ENCODE measurements around the gene CDH16.
"Not testable (repeated sequence)": the region's sequence is repeated elsewhere in the genome, so short reads cannot be mapped to it uniquely, and the experiment has no call there.

The CDH16 gene

DNA sequence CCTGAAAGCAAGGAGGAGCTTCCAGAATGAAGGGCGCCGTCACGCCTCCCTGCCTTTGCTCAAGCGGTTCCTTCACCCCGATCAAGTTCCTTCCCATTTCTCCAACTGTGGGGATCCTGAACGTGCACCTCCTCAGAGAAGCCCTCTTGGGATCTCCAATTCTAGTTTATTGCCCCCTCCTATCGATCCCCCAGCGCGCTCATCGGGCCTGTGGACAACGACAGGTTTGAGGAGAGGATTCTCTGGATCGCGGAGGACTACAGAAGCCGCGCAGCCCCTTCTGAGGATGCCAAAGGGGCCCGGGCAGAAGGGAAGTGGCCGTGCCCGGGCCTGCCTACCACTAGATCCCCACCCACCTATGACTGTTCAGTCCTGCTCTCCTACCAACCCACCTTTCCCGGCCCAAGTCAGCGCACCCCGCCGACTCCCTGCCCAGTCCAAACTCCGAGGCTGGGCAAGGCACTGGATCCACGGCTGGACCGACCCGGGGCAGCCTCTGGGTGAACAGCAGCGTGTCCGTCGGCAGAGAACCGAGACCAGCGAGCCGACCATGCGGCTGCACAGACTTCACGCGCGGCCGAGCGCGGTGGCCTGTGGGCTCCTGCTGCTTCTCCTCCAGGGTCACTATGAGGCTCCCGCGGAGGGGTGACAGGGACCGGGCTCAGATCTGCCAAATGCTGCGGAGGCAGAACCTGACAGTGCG, 29.6 kb upstream of the CDH16 start:
- in situ Hi-C loops (cut with HindIII; ENCODE audit: low sequenced_read_pairs): no loop called here

DNA sequence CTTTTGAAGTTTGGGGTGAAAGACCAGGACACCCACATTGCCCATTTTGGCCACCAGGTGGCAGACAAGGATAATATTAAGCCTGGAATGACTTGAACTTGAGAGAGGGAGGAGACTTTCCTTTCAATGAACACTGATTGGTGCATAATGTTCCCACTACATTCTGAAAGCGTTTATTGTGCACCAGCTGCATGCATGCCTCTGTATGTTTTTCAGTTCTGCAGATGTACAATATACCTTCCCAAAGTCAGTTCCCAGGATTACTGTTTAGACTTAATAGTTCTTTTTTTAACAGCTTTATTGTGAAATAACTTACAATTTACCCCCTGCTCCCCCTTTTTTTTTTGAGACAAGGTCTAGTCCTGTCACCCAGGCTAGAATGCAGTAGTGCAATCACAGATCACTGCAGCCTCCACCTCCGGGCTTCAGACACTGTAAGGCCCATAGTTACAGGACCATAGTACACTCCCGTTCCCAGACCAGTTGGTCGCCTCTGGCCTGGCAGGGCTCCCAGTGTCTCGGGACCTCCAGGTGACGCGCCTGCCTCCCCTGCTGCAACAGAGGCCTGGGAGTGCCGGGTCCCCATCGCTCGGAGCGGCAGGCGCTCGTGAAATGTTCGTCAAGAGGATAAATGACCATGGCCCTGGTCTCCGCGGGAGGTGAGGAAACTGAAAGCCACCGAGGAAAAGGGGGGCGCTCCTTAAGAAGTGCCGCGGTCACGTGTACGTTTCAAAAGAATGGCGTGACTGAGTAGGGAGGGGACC, 28.8 kb upstream of the CDH16 start:
- in situ Hi-C loops (cut with HindIII; ENCODE audit: low sequenced_read_pairs): no loop called here

DNA sequence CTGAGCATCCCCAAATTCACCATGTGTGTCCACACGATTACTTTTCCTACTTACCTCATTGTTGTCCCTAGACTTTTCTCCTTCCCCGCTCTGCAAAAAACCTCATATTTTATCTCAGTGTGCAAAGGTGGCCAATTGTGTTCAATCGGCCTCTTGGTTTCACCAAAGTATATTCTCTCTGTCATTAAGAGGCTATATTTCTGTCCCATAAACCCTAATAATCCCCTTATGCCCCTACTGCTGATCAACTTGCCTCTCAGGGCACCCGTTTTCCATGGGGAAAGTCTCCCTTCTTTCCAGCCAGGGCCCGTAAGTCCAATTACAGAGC, 28.3 kb upstream of the CDH16 start:
- in situ Hi-C loops (cut with HindIII; ENCODE audit: low sequenced_read_pairs): no loop called here

DNA sequence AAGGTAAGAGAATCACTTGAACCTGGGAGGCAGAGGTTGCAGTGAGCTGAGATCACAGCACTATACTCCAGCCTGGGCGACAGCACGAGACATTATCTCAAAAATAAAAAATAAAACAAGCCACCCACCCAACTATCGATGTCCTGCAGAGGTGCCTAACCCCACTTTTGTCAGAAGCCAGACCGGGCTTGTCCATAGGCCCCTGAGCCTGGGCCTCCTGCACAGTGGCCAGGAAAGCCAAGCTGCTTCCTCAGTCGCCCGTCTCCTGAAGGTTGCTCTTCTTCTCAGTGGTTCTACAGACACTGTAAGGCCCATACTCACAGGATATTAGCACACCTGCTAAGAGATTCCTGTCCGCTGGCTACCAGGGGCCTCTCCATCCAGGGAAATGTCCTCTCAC, 27.9 kb upstream of the CDH16 start:
- in situ Hi-C loops (cut with HindIII; ENCODE audit: low sequenced_read_pairs): no loop called here

DNA sequence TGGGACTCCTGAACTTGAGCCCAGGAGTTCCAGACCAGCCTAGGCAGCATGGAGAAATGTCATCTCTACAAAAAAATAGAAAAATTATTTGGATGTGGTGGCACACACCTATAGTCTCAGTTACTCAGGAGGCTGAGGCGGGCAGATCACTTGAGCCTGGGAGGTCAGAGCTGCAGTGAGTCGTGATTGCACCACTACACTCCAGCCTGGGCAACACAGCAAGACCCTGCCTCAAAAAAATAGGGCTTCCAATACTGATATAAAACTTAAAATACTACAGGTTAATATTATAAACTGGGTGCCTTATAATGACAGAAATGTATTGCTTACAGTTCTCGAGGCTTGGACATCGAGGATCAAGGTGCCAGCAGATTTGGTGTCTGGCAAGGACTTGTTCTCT, 27.3 kb upstream of the CDH16 start:
- in situ Hi-C loops (cut with HindIII; ENCODE audit: low sequenced_read_pairs): no loop called here

DNA sequence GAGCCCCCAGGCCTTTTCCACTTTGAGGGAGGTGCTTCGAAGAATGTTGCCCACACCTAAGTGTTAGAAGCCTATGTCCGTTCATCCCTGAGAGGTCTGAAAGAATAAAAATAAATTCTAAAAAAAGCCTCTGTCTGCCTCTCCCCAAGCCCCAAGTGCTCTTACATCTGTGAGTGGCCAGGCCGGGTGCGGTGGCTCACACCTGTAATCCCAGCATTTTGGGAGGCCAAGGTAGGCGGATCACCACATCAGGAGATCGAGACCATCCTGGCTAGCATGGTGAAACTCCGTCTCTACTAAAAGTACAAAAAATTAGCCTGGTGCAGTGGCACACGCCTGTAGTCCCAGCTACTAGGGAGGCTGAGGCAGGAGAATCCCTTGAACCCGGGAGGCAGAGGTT, 26.3 kb upstream of the CDH16 start:
- in situ Hi-C loops (cut with HindIII; ENCODE audit: low sequenced_read_pairs): not testable (repeated sequence)

DNA sequence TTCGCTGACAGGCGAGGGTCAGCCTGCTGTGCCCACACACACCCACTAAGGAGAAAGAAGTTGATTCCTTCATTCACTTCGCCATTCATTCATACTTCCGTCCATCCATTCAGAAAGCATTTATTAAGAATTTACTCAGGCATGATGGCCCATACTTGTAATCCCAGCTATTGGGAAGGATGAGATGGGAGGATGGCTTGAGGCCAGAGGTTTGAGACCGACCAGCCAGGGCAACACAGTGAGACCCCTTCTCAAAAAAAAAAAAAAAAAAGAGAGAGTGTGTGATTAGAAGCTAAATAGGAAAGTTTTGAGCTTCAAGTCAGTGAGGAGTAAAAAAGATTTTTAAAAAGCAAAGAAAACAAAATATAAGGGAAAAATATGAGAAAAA, 25.4 kb upstream of the CDH16 start:
- in situ Hi-C loops (cut with HindIII; ENCODE audit: low sequenced_read_pairs): no loop called here

DNA sequence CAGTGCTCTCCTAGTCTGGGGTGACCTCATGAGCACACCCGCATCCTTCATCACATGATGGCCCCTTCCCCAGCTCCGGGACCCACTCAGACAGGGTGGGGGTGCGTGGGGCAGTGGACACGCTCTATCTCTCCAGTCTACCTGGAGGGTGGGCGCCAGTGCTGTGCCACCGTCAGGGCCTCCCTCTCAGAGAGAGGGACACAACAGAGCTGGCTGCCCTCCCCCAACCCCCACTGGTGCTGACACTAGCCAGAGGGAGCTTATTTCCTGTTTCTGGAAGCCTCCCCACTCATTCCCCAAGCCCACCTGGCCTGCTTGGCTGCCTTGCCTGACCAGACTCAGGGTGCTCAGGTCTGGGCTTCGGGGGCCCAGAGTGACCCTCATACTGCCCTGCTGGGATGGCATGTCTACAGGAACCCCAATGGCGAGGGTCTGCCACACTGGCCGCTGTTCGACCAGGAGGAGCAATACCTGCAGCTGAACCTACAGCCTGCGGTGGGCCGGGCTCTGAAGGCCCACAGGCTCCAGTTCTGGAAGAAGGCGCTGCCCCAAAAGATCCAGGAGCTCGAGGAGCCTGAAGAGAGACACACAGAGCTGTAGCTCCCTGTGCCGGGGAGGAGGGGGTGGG, 24.9 kb upstream of the CDH16 start:
- in situ Hi-C loops (cut with HindIII; ENCODE audit: low sequenced_read_pairs): no loop called here

DNA sequence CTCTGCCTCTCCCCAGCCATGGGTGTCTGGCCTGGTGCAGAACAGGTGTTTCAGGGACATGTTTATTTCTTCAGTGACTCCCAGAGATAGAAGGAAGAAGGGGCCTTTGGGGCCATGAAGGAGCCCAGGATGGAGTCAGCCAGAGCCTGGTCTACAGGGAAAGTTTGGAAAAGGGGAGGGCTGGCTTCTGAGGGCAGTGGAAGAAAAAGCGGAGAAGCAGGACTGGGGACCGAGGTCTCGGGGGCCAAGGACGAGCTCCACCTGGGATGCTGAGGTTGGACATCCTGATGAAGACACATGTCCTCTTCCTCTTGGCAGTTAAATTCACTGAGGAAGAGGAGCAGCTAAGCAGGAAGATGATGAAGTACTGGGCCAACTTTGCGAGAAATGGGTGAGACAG, 24.3 kb upstream of the CDH16 start:
- in situ Hi-C loops (cut with HindIII; ENCODE audit: low sequenced_read_pairs): no loop called here

DNA sequence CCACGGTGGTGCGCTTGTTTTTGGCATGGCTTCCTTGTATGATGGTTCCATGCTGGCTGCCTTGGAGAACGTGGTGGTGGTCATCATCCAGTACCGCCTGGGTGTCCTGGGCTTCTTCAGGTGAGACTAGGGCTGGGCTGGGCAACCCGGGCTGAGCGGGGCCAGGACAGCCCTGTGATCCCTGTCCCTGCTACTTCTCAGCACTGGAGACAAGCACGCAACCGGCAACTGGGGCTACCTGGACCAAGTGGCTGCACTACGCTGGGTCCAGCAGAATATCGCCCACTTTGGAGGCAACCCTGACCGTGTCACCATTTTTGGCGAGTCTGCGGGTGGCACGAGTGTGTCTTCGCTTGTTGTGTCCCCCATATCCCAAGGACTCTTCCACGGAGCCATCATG, 21.6 kb upstream of the CDH16 start:
- in situ Hi-C loops (cut with HindIII; ENCODE audit: low sequenced_read_pairs): no loop called here

DNA sequence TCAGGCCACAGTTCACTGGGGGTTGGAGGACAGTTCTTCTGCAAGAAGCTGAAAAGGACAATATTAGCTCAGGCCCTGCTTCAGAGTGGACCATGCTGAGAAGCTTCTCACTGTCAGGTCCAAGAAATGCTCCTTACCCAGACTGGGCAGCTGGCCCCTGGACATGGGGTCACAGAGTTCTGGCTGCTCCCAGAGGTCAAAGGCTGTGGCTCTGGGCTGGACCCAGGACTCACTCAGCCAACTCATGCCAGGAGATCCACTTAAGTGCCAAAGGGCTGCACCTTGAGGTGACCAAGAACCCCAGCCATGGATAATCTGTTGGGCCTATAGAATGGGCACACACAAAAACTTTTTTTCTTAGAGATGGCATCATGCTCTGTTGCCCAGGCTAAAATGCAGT, 20.7 kb upstream of the CDH16 start:
- in situ Hi-C loops (cut with HindIII; ENCODE audit: low sequenced_read_pairs): no loop called here

DNA sequence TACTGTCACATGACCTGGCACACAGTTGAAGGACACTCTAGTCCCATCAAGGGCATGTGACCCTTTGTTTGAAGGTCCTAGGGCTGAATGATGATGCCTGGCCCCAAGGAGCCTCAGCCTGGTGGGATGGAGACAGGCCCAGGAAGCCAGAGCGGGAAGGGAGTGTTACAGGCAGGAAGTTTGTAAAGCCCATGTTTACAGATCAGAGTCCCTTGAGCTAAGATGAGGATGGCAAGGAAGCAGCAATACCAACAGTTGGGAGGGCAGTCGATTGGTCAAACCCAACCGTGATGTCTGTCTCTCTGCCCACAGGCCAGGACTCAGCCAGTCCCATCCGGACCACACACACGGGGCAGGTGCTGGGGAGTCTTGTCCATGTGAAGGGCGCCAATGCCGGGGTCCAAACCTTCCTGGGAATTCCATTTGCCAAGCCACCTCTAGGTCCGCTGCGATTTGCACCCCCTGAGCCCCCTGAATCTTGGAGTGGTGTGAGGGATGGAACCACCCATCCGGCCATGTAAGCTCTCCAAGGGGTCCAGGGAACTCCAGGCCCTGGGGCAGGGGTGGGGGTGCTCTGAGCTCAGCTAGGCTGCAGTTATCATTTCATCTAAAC, 19.1 kb upstream of the CDH16 start:
- in situ Hi-C loops (cut with HindIII; ENCODE audit: low sequenced_read_pairs): no loop called here

DNA sequence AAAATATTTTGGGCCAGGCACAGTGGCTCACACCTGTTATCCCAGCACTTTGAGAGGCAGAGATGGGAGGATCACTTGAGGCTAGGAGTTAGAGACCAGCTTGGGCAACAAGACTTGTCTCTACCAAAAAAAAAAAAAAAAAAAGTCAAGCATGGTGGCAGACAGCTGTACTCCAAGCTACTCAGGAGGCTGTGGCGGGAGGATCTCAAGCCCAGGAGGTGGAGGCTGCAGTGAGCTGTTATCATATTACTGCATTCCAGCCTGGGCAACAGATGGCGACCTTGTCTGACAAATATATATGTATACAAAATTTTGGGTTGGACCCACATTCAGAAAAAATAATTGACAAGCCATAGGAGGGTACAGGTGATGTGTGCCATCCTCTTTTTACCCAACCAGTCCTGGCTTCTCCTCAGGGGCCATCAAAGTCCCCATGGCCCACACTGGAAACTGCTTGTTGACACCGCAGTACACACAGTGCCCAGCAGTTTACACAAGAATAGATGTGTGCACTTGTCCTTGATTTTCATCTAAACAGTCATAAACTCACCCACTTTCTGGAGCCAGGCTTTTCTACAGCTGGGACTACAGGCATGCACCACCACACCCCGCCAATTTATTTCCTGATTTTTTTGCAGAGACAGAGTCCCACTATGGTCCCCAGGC, 18.3 kb upstream of the CDH16 start:
- in situ Hi-C loops (cut with HindIII; ENCODE audit: low sequenced_read_pairs): no loop called here

DNA sequence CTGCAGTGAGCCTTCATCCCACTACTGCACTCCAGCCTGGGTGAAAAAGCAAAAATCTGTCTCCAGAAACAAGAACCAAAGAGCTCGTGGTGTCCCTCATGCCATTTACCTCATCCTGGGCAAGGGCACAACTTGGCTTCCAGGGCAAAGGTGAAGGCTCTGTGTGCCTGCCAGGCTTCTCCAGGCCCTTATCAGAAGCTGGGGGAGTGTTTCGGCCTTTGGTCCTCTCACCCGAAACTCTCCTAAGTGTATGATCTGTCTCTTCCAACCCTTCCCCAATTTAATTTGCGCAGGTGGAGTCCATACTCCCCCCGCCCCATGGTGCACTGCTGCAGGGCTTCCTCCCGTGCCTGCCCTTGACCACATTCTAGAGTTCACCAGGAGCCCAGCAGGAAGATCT, 17.8 kb upstream of the CDH16 start:
- in situ Hi-C loops (cut with HindIII; ENCODE audit: low sequenced_read_pairs): no loop called here

DNA sequence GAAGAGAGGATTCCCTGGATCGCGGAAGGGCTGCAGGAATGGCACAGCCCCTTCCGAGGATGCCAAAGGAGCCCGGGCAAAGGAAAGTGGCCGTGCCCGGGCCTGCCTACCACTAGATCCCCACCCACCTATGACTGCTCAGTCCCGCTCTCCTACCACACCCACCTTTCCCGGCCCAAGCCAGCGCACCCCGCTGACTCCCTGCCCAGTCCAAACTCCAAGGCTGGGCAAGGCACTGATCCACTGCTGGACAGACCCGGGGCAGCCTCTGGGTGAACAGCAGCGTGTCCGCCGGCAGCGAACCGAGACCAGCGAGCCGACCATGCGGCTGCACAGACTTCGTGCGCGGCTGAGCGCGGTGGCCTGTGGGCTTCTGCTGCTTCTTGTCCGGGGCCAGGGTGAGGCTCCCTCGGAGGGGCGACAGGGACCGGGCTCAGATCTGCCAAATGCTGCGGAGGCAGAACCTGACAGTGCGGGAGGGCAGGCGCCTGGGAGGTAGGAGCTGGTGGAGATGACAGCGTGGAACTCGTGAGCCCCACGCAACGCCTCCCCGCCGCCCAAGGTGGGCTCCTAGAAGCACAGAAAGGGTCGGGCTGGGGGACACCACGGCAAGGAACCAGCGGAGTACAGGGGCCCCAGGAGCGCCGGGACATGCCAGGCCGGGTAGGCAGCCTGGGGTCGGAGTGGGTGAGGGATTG, 16.8 kb upstream of the CDH16 start, which contains the start of gene CES2:
Gene CES2, plus strand, starts transcription at position 203 of the 698 bp plus-strand sequence. Its CDS starts 120 bp downstream, at position 323.
- in situ Hi-C loops (cut with HindIII; ENCODE audit: low sequenced_read_pairs): no loop called here

DNA sequence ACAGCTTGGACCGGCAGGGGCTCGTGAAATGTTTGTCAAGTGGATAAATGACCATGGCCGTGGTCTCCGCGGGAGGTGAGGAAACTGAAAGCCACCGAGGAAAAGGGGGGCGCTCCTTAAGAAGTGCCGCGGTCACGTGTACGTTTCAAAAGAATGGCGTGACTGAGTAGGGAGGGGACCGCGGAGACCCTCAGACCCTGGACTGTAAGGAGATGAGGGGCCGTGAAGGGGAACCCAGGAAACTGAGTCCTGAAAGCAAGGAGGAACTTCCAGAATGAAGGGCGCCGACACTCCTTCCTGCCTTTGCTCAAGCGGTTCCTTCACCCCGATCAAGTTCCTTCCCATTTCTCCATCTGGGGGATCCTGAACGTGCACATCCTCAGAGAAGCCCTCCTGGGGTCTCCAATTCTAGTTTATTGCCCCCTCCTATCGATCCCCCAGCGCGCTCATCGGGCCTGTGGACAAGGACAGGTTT, 16.2 kb upstream of the CDH16 start:
- in situ Hi-C loops (cut with HindIII; ENCODE audit: low sequenced_read_pairs): not testable (repeated sequence)

DNA sequence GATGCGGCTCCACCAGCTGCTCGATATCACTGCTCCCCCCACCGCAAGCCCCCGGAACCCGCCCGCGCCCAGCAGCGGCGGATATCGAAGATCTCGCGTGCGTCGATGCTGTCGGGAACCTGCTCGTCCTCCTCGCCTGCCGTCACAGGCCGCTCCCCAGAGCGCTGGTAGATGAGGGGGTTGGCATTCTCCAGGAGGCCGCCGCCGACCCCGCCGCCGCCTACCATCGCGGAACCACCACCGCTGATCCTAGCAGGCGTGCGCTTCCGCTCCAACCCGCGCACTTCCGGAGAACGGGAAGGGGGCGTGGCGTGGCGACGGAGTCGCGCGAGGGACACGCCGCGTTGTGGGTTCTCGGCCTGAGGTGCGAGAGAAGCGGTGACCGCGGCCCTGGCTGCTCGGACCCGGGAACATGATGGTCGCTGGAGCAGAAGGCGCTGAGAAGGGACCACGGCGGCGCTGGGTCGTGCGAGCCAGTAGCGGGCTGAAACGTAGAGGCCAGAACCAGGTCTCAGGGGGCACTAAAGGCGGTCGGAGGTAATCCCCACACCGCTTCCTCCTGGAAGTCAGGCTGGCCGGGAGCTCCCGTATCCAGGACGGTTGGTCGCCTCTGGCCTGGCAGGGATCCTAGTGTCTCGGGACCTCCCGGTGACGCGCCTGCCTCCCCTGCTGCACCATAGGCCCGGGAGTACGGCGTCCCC, 15.6 kb upstream of the CDH16 start, which contains the start of gene CIAO2B:
Gene CIAO2B, minus strand, starts transcription at position 265 of the 701 bp plus-strand sequence. Its CDS starts 38 bp downstream, at position 227.
- in situ Hi-C loops (cut with HindIII; ENCODE audit: low sequenced_read_pairs): no loop called here

DNA sequence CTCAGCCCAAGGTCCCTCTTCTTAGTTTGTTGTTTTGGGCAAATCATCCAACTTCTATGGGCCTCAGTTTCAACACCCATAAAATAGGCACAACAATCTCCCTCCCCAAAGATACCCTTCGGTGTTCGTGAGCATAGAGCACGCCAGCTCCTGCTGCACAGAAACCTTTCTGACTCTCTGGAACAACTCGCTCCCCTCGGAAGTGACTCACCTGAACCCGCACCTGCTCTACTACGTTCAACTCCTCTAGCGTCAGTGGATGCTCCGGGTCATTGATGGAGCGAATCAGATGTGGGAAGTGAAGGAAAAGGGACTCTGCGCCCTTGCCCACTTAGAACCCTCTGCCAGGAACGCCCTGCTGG, 15.1 kb upstream of the CDH16 start:
- in situ Hi-C loops (cut with HindIII; ENCODE audit: low sequenced_read_pairs): no loop called here

DNA sequence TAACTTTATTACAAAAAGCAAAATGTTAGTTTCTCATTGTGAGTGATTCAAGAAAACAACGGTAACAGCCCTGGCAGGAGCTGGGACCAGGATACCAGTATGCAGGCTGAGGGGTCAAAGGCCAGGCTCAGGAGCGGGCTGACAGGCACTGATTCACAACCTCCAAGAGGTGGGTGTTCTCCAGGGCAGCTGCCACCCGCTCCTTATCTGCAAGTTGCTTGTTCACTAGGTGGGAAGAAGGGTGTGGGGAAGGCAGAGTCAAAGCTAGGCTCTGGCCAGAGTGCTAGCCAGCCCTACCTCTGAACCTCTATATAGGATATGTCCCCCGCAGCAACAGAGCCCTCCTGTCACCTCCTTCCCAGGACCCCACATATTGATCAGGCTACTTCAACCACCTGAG, 13.4 kb upstream of the CDH16 start:
- in situ Hi-C loops (cut with HindIII; ENCODE audit: low sequenced_read_pairs): no loop called here

DNA sequence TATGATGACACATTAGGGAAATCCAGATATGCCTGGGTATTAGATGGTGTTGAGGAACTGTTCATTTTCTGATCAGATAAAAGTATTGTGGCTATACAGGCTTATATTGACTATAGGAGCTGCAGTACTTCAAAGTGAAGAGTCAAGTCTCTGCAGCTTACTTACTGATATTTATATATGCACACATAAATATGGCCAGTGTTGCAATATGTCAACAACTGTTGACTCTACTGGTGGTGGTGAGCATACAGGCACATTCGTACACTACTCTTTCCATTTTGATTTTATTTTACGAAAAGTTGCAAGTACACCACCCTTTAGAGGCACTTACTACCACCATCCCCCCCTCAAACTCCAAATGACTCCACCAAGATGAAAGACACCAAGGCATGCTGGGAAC, 13.0 kb upstream of the CDH16 start:
- in situ Hi-C loops (cut with HindIII; ENCODE audit: low sequenced_read_pairs): no loop called here
